ENCODE results near the gene CCDC82. TPM values are rescaled to one million over a fixed set of nuclear protein-coding genes. Genes with fewer than 3 reads are reported as not detected.

The CCDC82 gene
- total RNA-seq, 1 donor from 2014 or later = 5.3 TPM

DNA sequence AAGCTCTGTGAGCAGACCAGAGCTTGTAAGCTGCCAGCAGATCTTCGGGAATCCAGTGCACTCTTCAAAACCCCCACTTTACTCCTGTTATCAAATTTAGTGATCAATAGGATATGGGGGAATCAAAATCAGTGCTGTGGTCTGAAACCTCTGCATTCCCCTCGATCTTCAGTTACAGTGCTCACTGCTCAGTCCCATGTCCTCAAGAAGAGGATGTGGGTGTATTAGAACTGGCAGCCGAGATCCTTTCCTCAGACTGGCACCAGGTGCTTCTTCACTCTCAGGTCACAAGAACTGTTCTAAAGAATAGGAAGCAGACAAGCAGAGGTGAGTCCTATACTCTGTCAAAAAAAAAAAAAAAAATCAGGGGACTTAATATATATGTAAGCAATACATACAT, 31.4 kb downstream of the CCDC82 start:
- ATAC-seq = no peak

DNA sequence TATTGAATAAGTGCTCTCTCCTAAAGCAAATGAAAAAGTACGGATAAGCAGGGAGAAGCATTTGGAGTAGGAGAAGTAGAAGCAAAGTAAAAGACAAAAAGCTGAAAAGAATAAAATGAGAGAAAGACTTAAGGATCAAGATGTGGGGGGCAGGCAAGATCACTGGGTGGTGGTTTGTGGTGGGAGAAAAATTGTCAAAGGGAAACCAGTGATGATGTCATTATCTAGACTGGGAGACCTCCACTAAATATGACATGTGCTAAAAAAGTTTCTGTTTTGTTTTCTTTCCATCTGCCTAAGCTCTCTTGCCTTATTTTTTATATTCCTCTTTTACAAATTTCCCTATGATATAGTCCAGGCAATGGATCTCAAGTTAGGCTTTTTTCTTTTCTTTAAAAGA, 31.9 kb downstream of the CCDC82 start:
- no peak for ATAC-seq

DNA sequence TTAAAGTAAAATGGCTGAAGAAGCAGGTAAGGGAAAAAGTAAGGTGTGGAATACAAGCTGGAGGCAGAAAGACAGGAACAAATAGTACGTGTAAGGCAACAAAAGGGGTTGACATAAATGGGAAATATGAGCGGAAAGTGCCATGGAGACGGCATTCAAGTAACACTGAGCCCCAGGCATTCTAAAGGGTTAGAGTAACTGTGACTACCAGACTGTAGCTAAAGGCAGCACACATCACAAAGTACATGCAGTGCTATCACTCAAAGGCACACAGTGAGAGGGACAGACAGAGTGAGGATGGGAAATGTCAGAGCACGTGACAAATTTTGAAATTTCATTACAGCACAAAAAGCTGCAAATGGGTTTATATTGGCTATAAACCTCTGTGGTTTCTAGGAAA, 32.9 kb downstream of the CCDC82 start:
- ATAC-seq = no peak

- ATAC-seq = peak; percentile 99
Observed at GRCh38 chr11:96342961-96343711, 46.6 kb downstream of the CCDC82 start, which contains the start of gene MAML2. MAML2 (minus strand) TSS chr11:96343195; CDS start chr11:96341895, 1,300 bp downstream.

GRCh38 chr11:96342014-96342960, 47.4 kb downstream of the CCDC82 start:
- ATAC-seq = no peak

DNA sequence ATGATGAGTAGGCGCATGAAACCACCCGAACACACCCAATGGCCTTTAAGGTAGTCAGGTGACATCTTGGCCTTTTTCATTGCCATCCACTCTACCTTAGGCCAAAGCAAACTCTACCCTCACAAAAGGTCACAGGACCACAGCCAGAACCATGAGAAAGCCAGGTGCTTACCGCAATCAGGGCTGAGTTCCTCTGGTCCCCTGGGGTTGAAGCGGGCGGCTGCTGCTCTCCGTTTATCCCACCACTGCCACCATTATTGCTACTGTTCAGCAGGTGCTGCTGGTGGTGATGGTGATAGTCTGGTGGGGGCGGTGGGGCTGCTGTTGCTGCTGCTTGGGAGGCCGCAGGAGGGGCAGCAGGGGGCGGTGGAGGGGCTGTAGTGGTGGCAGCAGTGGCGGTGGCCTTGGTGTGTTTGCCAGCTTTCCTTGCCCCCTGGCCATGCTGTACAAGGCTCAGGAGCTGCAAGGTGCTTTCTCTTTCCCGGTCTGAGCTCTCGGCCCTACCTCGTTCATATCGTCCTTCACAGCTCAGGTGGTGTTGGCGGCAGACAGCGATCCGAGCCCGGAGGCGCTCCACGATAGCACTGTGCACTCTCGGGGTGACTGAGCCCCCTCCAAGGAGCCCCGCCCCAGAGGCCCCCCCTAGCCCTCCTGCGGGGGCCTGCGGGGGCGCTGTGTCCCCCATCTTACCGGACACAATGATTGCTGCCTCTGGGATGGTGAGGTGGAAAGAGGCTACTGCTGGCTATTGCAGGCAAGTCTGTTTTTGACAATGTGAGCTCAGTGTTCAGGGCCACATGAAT, 48.3 kb downstream of the CCDC82 start:
- ATAC-seq = peak; percentile 48

DNA sequence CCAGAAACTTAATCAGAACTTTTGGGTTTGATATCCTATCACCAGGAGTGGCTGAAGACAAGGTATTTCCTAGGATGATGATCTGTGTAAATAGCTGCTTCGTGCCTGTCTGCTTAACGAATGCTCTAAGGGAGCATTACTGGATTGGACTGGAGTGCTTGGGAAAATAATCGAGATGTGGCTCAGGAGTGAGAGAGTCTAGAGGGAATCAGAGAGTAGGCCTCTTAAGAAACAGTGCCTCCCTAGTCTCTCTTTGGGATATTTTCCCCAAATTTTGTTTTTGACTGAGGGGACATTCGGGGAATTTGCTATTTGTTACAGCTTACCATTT, 49.2 kb downstream of the CCDC82 start:
- ATAC-seq = no peak

GRCh38 chr11:96339706-96340554, 49.8 kb downstream of the CCDC82 start:
- ATAC-seq = no peak

DNA sequence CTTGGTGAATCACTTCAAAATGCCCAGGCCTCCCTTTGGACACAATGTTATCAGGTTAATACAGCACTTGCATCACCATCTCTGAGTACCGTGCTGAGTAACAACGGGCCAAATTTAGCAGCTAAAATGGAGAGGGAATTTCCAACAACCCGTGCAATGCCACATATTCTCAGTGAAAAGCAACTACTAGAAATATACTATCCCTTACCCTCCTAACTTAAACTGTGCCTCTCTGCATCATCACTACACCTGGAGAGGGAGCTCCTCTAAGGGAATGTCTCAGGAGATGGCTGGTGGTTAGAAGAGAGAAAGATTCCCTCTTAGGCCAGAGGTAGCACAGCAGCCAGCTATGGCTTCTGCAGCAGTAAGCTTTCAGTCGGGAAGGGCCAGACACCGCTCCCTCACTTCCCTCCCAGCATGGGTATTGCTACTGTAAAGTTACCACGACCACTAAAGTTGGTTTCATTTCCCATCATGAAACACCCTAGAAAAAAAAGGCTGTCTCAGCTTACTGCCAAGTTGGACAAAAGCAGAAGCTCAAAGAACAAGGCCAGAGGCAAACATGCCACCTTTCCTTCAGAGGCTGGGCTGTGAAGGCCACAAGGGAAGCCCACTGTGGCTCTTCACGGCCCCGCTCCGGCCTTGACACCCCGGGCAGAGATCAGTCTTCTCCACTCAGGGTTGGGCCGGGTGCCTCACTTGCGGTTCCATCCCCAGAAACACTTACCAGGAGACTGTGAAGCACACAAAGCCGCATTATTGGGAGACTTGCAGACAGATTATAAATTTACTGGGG, 50.6 kb downstream of the CCDC82 start:
- ATAC-seq = no peak

DNA sequence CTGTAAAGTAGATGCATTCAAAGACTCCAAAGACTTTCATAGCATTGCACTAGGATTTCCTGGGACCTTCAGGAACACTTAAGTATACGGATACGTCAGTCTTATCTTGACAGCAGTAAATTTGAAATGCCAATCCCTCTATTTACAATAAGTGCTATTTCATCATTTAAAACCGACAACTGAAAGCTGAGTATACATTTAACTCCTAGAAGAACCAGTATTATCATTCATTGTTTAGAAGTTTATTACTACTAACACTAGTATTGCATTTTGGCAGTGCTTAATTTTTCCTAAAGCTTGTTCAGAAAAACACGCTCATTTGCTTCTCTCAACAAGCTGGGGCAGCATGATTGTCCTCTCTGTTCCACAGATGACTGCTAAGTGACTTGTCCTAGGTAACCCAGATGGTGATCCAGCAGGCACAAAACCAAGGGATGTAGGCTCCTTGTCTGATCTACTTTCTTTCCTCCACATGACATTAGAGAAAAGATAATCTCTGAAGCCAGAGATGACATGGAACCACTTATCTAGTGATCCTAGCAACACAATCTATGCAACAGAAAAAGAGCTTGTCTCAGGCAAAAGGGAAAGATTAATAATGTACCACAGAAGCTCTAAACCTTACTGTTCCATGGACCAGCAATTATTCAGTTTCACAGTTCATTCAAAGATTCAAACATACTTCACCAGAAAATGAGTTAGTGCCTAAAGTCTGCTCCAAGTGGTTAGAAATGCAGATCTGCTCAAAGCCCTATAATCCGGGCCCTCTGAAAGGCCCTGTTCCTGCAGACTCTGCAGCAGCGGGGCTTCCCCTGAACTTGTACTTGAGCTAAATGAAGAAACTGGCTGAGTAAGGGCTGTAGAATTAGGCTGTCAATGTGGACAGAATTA, 51.9 kb downstream of the CCDC82 start:
- peak; percentile 54 for ATAC-seq

GRCh38 chr11:96335388-96335787, 54.3 kb downstream of the CCDC82 start:
- ATAC-seq = no peak

DNA sequence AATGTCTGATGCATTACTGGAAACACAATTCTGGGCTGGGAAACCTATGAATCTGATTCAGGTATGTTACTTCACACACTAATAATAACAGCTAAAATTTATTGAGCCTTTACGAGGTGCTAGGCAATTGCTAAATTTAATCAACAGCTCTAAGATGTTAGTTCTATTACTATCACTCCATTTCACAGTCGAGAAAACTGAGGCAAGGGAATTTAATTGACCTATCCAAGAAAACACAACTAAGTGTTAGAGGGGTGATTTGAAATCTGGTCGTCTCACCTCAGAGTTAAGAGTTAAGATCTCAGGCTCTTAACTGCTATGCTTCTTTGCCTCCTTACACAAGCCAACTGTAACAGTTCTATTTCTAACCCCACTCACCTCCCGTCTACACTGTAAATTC, 55.5 kb downstream of the CCDC82 start:
- ATAC-seq = no peak

GRCh38 chr11:96333191-96333719, 56.5 kb downstream of the CCDC82 start:
- ATAC-seq = no peak

GRCh38 chr11:96332126-96332771, 57.5 kb downstream of the CCDC82 start:
- ATAC-seq = no peak

- no peak for ATAC-seq
Observed at GRCh38 chr11:96331699-96332116, 58.0 kb downstream of the CCDC82 start.

DNA sequence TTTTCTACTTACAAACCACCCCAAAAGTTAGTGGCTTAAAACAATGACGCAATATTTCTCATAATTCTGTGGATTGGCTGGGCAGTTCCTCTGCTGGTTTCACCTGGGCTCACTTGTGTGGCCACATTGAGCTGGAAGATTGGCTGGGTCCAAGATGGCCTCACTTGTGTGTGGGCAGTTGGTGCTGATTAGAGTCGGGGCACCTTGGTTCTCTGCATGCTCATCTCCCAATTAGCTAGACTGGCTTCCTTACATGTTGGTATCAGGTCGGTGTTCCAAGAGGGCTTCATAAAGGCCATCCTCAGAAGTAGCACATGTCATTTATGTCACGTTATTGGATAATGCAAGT, 59.2 kb downstream of the CCDC82 start:
- no peak for ATAC-seq

DNA sequence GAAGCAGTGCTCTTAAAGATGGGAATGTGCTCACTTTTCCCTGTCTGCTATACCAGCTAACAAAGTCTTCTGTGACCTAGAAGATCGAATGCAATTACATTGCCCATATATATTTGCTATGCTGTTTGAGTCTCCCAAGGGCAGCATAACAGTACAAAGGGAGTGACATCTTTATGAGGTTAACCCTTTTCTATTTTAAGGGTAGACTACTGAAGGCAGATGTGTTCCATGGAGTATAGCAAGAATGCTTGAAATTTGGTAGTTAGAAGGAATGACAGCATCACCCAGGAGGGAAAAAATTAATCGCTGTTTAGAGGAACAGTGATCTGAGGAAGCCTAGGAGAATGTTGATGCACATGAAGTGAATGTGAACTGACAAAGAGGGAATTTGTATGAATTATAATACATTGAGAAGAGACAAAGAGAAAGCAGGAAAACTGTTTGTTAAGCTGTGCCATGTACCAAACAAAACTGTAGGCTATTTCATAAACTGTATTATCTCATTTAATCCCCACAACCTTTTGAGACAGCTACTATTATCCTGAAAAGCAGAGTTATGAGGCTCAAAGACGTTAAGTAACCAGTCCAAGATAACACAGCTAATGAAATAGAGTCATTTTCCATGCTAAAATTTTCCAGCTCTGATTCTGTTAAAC, 59.7 kb downstream of the CCDC82 start:
- no peak for ATAC-seq

GRCh38 chr11:96329419-96329818, 60.3 kb downstream of the CCDC82 start:
- no peak for ATAC-seq

Data from esophagus mucosa (tissue), 1 donor.